HEK293 (cell line): Measurements from ENCODE around the gene TOR1A.

Source experiments
- ZNF146 ChIP-seq: fragments of 450-650 bp; formaldehyde crosslinking; IDR thresholded peaks from 2 replicates; pipeline ENCODE4 v1.5.1; 2016; ENCODE audit warnings: missing biosample characterization, missing genetic modification characterization
- ZNF548 ChIP-seq: fragments of 450-650 bp; formaldehyde crosslinking; IDR thresholded peaks from 2 replicates; pipeline ENCODE4 v1.5.1; 2016; ENCODE audit warnings: missing biosample characterization, missing genetic modification characterization

- TF ChIP-seq ZNF548 (tag by site-specific recombination) (no peak), ZNF146 (tag by site-specific recombination) (peak; percentile 57)
Observed at GRCh38 chr9:129858167-129858962, 34.4 kb upstream of the TOR1A start.
